ENCODE data around the gene PLEKHA4. TPM values are rescaled to one million over a fixed set of nuclear protein-coding genes. Genes with fewer than 3 reads are reported as not detected.

PLEKHA4 gene
- total RNA-seq, 4 donors from 2014 or later, result 2.8 to 5.1 (median 5.0) TPM

DNA sequence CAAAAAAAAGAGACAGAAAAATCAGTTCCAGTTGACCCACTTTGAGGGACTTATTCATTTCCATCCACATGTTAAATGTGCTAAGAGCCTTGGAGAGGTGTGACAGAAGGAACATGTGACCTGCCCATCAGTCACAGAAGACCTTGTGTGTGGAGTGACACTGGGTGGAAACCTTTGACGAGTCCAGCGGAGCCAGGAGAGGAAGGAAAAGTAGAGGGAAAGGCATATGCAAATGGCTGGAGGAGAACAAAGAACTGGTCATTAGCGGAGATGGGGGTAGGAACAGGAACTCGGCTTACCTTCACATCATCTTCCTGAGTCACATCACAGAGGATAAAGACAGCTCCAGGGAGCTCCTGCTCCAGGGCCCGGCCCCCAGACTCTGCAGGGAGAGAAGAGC is 34.4 kb downstream of the PLEKHA4 start:
- H3K9me3 ChIP-seq, result no peaks in the 10 kb centered on the region
- H3K27ac ChIP-seq, result no peak overlapping the region
- H3K4me3 ChIP-seq, result no peak overlapping the region
- no peaks in the 10 kb centered on the region for H3K27me3 ChIP-seq
- WGBS, result 79% methylated on average over 5 of the region's 5 CpGs
- no peak for DNase-seq (ENCODE audit: low spot score in 2 of 2)
- H3K36me3 ChIP-seq, result peaks cover 8% of the 10 kb centered on the region
- TF ChIP-seq POLR2AphosphoS5 (IDR thresholded peaks at IDR 0.05), result no peak
- no peak for TF ChIP-seq POLR2A (IDR thresholded peaks at IDR 0.05)
- TF ChIP-seq, protein P1, sequence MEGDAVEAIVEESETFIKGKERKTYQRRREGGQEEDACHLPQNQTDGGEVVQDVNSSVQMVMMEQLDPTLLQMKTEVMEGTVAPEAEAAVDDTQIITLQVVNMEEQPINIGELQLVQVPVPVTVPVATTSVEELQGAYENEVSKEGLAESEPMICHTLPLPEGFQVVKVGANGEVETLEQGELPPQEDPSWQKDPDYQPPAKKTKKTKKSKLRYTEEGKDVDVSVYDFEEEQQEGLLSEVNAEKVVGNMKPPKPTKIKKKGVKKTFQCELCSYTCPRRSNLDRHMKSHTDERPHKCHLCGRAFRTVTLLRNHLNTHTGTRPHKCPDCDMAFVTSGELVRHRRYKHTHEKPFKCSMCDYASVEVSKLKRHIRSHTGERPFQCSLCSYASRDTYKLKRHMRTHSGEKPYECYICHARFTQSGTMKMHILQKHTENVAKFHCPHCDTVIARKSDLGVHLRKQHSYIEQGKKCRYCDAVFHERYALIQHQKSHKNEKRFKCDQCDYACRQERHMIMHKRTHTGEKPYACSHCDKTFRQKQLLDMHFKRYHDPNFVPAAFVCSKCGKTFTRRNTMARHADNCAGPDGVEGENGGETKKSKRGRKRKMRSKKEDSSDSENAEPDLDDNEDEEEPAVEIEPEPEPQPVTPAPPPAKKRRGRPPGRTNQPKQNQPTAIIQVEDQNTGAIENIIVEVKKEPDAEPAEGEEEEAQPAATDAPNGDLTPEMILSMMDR (IDR thresholded peaks at IDR 0.05), result no peak
- no peak for TF ChIP-seq EP300 (IDR thresholded peaks at IDR 0.05)
- H3K4me1 ChIP-seq, result peaks cover 24% of the 10 kb centered on the region

DNA sequence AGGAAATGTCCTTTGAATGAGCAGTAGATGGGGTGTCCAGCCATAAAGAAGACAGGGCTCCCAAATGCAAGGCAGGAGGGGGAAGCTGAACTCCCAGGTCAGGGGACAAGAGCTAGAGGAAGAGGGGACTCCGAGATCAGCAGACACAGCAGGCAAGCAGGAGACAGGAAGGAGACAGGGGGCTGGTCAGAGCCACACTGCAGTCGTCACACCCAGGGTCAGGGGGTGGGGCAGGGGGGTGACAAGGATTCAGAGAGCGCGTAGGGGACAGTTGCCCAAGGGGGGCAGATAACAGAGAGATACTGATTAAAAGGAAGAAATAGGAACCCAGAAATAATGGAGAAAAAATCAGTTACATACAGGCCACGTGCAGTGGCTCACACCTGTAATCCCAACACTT is 35.4 kb downstream of the PLEKHA4 start:
- Histone ChIP-seq H3K4me1 (peaks cover 24% of the 10 kb centered on the region), H3K36me3 (peaks cover 11% of the 10 kb centered on the region), H3K27me3 (no peaks in the 10 kb centered on the region), H3K9me3 (no peaks in the 10 kb centered on the region), H3K27ac (no peak overlapping the region), H3K4me3 (no peak overlapping the region)
- no peak for DNase-seq (ENCODE audit: low spot score in 2 of 2)
- TF ChIP-seq, protein P1 (IDR thresholded peaks at IDR 0.05), result no peak
- TF ChIP-seq POLR2A (IDR thresholded peaks at IDR 0.05), result no peak
- no peak for TF ChIP-seq POLR2AphosphoS5 (IDR thresholded peaks at IDR 0.05)
- TF ChIP-seq EP300 (IDR thresholded peaks at IDR 0.05), result no peak
- WGBS, result 75% methylated on average over 5 of the region's 5 CpGs

GRCh38 chr19:48830965-48831364 is 37.5 kb downstream of the PLEKHA4 start:
- no peak overlapping the region for H3K4me3 ChIP-seq
- H3K27me3 ChIP-seq, result no peaks in the 10 kb centered on the region
- H3K27ac ChIP-seq, result no peak overlapping the region
- 95% methylated on average over 4 of the region's 4 CpGs for WGBS
- peaks cover 17% of the 10 kb centered on the region for H3K36me3 ChIP-seq
- no peaks in the 10 kb centered on the region for H3K9me3 ChIP-seq
- DNase-seq (ENCODE audit: low spot score in 2 of 2), result no peak
- no peak for TF ChIP-seq POLR2AphosphoS5 (IDR thresholded peaks at IDR 0.05)
- TF ChIP-seq, protein P1 (IDR thresholded peaks at IDR 0.05), result no peak
- TF ChIP-seq EP300 (IDR thresholded peaks at IDR 0.05), result no peak
- no peak for TF ChIP-seq POLR2A (IDR thresholded peaks at IDR 0.05)
- peaks cover 8% of the 10 kb centered on the region for H3K4me1 ChIP-seq

GRCh38 chr19:48830088-48830487 is 38.3 kb downstream of the PLEKHA4 start:
- WGBS, result 86% methylated on average over 9 of the region's 9 CpGs
- TF ChIP-seq POLR2AphosphoS5 (IDR thresholded peaks at IDR 0.05) (no peak), EP300 (IDR thresholded peaks at IDR 0.05) (no peak), POLR2A (IDR thresholded peaks at IDR 0.05) (no peak)
- TF ChIP-seq, protein P1 (IDR thresholded peaks at IDR 0.05), result no peak
- no peak overlapping the region for H3K4me3 ChIP-seq

GRCh38 chr19:48826606-48827020 is 41.8 kb downstream of the PLEKHA4 start:
- Histone ChIP-seq H3K36me3 (peaks cover 14% of the 10 kb centered on the region), H3K27ac (no peak overlapping the region), H3K4me3 (no peak overlapping the region), H3K27me3 (no peaks in the 10 kb centered on the region), H3K9me3 (no peaks in the 10 kb centered on the region), H3K4me1 (no peaks in the 10 kb centered on the region)
- TF ChIP-seq EP300 (IDR thresholded peaks at IDR 0.05), result no peak
- TF ChIP-seq, protein P1 (IDR thresholded peaks at IDR 0.05), result no peak
- no peak for TF ChIP-seq POLR2A (IDR thresholded peaks at IDR 0.05)
- no peak for TF ChIP-seq POLR2AphosphoS5 (IDR thresholded peaks at IDR 0.05)
- no peak for DNase-seq (ENCODE audit: low spot score in 2 of 2)
- WGBS, result 78% methylated on average over 7 of the region's 8 CpGs

More at GRCh38 chr19:48830088-48830487, 38.3 kb downstream of the PLEKHA4 start:
- Histone ChIP-seq H3K9me3 (no peaks in the 10 kb centered on the region), H3K27me3 (no peaks in the 10 kb centered on the region), H3K27ac (no peak overlapping the region), H3K36me3 (peaks cover 17% of the 10 kb centered on the region), H3K4me1 (no peaks in the 10 kb centered on the region)
- no peak for DNase-seq (ENCODE audit: low spot score in 2 of 2)

Measured in suprapubic skin (tissue), 4 donors.